GM18861 (cell line): ENCODE data around the gene SYNE1.
"Not testable (repeated sequence)": the region's sequence is repeated elsewhere in the genome, so short reads cannot be mapped to it uniquely, and the experiment has no call there.

Experiments
- ATAC-seq: cut with Tn5 transposase; IDR thresholded peaks from one replicate; pipeline ENCODE4 v1.9.1; 2021; ENCODE audit not compliant: unreplicated experiment

SYNE1 gene

GRCh38 chr6:152499931-152500330 lies 137.2 kb downstream of the SYNE1 start:
- ATAC-seq, result no peak

GRCh38 chr6:152496731-152497130 lies 140.4 kb downstream of the SYNE1 start:
- no peak for ATAC-seq

- not testable (repeated sequence) for ATAC-seq
These were observed 141.7 kb downstream of the SYNE1 start for GRCh38 chr6:152495456-152495855.

- ATAC-seq, result not testable (repeated sequence)
These were observed 144.9 kb downstream of the SYNE1 start for GRCh38 chr6:152492281-152492680.

- not testable (repeated sequence) for ATAC-seq
These were observed 145.7 kb downstream of the SYNE1 start for GRCh38 chr6:152491501-152491900.

GRCh38 chr6:152490971-152491378 lies 146.2 kb downstream of the SYNE1 start:
- ATAC-seq, result not testable (repeated sequence)

GRCh38 chr6:152484806-152485205 lies 152.4 kb downstream of the SYNE1 start:
- ATAC-seq, result no peak

GRCh38 chr6:152482289-152482688 lies 154.9 kb downstream of the SYNE1 start:
- no peak for ATAC-seq

GRCh38 chr6:152478377-152479010 lies 158.7 kb downstream of the SYNE1 start:
- ATAC-seq, result no peak

- no peak for ATAC-seq
These were observed 162.8 kb downstream of the SYNE1 start for GRCh38 chr6:152474354-152474753.

GRCh38 chr6:152472325-152472724 lies 164.8 kb downstream of the SYNE1 start:
- no peak for ATAC-seq

- no peak for ATAC-seq
These were observed 165.5 kb downstream of the SYNE1 start for GRCh38 chr6:152471456-152472265.

- ATAC-seq, result no peak
These were observed 174.0 kb downstream of the SYNE1 start for GRCh38 chr6:152463164-152463563.

GRCh38 chr6:152462716-152463115 lies 174.4 kb downstream of the SYNE1 start:
- no peak for ATAC-seq

GRCh38 chr6:152461556-152461955 lies 175.6 kb downstream of the SYNE1 start:
- no peak for ATAC-seq

GRCh38 chr6:152458648-152459644 lies 178.2 kb downstream of the SYNE1 start:
- ATAC-seq, result no peak

- no peak for ATAC-seq
These were observed 179.1 kb downstream of the SYNE1 start for GRCh38 chr6:152457949-152458624.

- no peak for ATAC-seq
These were observed 183.2 kb downstream of the SYNE1 start for GRCh38 chr6:152454003-152454402.

- ATAC-seq, result no peak
These were observed 183.7 kb downstream of the SYNE1 start for GRCh38 chr6:152453421-152453820.

- ATAC-seq, result no peak
These were observed 184.5 kb downstream of the SYNE1 start for GRCh38 chr6:152452639-152453038.

- ATAC-seq, result no peak
These were observed 186.6 kb downstream of the SYNE1 start for GRCh38 chr6:152450519-152450918.
